Measurements from ENCODE around the gene LSM4. TPM values are rescaled to one million over a fixed set of nuclear protein-coding genes. Genes with fewer than 3 reads are reported as not detected.

The LSM4 gene
- total and polyA plus RNA-seq, 10 of the 15 experiments (the other 5 are each of a cell fraction or from before 2014, with no cell fraction given) = 12.6 to 652 (median 217) TPM

DNA sequence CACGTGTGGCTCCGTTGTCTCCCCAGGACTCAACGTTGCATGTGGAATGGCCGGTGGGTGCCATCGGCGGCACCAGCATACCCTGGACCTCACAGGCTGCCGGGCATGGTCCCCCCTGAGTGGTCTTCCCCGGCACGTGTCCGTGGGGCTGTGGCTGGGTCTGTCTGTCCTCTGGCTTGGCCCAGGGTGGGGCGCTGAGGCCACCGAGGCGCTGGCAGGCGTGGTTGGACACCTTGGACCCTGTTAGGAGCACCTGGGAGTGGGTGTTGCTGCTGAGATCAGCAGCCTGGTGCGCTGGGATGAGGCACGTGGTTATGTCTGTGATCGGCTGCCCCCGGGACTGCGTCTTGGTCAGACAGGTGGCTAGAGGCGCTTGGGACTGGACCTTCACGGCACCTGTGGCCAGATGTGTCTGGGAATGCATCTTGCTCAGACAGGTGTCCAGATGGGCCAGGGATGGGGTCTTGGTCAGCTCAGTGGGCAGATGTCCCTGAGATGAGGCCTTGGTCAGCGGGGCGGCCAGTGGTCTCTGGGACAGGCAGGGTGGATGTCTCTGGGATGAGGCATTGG, 57.8 kb downstream of the LSM4 start:
- no peak overlapping the region for H2AFZ ChIP-seq (ENCODE audit: control insufficient read depth, low read depth, low read length)
- ChIA-PET RAD21 (ENCODE audit: unreplicated experiment) (interaction anchor here (0.6 kb wide), 1 partner anchor 209 kb away, joined by 3 read pairs; no protein-coding TSS in a partner anchor), POLR2A (interaction anchor here (0.5 kb wide), 1 partner anchor 103 kb away, joined by 5 read pairs; no protein-coding TSS in a partner anchor), SMC1A (ENCODE audit: uncharacterized antibody, unreplicated experiment) (no interaction called here), CTCF (no interaction called here)
- H3K4me3 ChIP-seq = no peak overlapping the region
- H3K79me2 ChIP-seq (ENCODE audit: control insufficient read depth, insufficient read depth, low read length) = no peaks in the 10 kb centered on the region
- H3K27ac ChIP-seq (ENCODE audit: control insufficient read depth, insufficient read depth) = no peak overlapping the region
- intact Hi-C loops (cut with micrococcal nuclease; ENCODE audit: unreplicated experiment) (no loop called here), in situ Hi-C loops (cut with MboI) (no loop called here)
- no peak for FAIRE-seq
- no peaks in the 10 kb centered on the region for H4K20me1 ChIP-seq (ENCODE audit: control insufficient read depth, insufficient read depth)
- H3K27me3 ChIP-seq (replicated peaks in 1 of 2; ENCODE audit: control insufficient read depth in 2 of 2, insufficient read depth in 2 of 2, low read length in 1 of 2) = no peaks in the 10 kb centered on the region
- 66% methylated on average over 23 of the region's 23 CpGs for WGBS (ENCODE audit: insufficient coverage, insufficient replicate concordance, low lambda C conversion rate, missing lambda C conversion rate)
- H3K9ac ChIP-seq (ENCODE audit: control insufficient read depth, insufficient read depth, low read length) = no peak overlapping the region
- no peaks in the 10 kb centered on the region for H3K4me1 ChIP-seq (ENCODE audit: control insufficient read depth, insufficient read depth, low read length)
- no peak overlapping the region for H3K4me2 ChIP-seq (ENCODE audit: control insufficient read depth, insufficient read depth)
- no peak for ATAC-seq
- H3K9me3 ChIP-seq (replicated peaks; ENCODE audit: control insufficient read depth, insufficient read depth, low read length) = no peaks in the 10 kb centered on the region
- no peaks in the 10 kb centered on the region for H3K36me3 ChIP-seq (ENCODE audit: control insufficient read depth in 2 of 2, insufficient read depth in 2 of 2, low read length in 1 of 2)
- DNase-seq (ENCODE audit: low read depth, low spot score) = no peak
- BruUV-seq (replicated peaks) = no TSS peak
- TF ChIP-seq, protein P1, sequence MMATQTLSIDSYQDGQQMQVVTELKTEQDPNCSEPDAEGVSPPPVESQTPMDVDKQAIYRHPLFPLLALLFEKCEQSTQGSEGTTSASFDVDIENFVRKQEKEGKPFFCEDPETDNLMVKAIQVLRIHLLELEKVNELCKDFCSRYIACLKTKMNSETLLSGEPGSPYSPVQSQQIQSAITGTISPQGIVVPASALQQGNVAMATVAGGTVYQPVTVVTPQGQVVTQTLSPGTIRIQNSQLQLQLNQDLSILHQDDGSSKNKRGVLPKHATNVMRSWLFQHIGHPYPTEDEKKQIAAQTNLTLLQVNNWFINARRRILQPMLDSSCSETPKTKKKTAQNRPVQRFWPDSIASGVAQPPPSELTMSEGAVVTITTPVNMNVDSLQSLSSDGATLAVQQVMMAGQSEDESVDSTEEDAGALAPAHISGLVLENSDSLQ (IDR thresholded peaks at IDR 0.05) = no peak
- no peak for TF ChIP-seq PAX5 (IDR thresholded peaks at IDR 0.05; ENCODE audit: borderline replicate concordance, low read depth, low read length)
- TF ChIP-seq FOXM1 (IDR thresholded peaks at IDR 0.05; ENCODE audit: low read depth, low read length) = no peak
- no peak for TF ChIP-seq CBFB (IDR thresholded peaks at IDR 0.05; ENCODE audit: low read depth)
- no peak for TF ChIP-seq CEBPB (IDR thresholded peaks at IDR 0.05; ENCODE audit: borderline replicate concordance in 1 of 2, low read depth in 2 of 2, low read length in 2 of 2)
